Measurements from ENCODE around the gene CACNA1B. TPM values are rescaled to one million over a fixed set of nuclear protein-coding genes. Genes with fewer than 3 reads are reported as not detected.

Gene CACNA1B
- total RNA-seq, 1 experiment from 2014 or later, result 0.08 TPM

- DNase-seq (ENCODE audit: low read depth), result no peak
Observed at GRCh38 chr9:138028596-138028995, 151.0 kb downstream of the CACNA1B start.

- no peak for DNase-seq (ENCODE audit: low read depth)
Observed at GRCh38 chr9:138031186-138031585, 153.6 kb downstream of the CACNA1B start.

GRCh38 chr9:138033950-138034349 is 156.4 kb downstream of the CACNA1B start:
- DNase-seq (ENCODE audit: low read depth), result no peak

- DNase-seq (ENCODE audit: low read depth), result no peak
Observed at GRCh38 chr9:138037140-138037539, 159.6 kb downstream of the CACNA1B start.

GRCh38 chr9:138038244-138038671 is 160.7 kb downstream of the CACNA1B start:
- no peak for DNase-seq (ENCODE audit: low read depth)

- no peak for DNase-seq (ENCODE audit: low read depth)
Observed at GRCh38 chr9:138040446-138041430, 163.2 kb downstream of the CACNA1B start.

- no peak for DNase-seq (ENCODE audit: low read depth)
Observed at GRCh38 chr9:138042146-138042545, 164.6 kb downstream of the CACNA1B start.

GRCh38 chr9:138042640-138043039 is 165.1 kb downstream of the CACNA1B start:
- no peak for DNase-seq (ENCODE audit: low read depth)

- no peak for DNase-seq (ENCODE audit: low read depth)
Observed at GRCh38 chr9:138043061-138043410, 165.5 kb downstream of the CACNA1B start.

GRCh38 chr9:138043411-138044345 is 166.1 kb downstream of the CACNA1B start:
- DNase-seq (ENCODE audit: low read depth), result no peak

- no peak for DNase-seq (ENCODE audit: low read depth)
Observed at GRCh38 chr9:138044485-138045383, 167.2 kb downstream of the CACNA1B start.

- no peak for DNase-seq (ENCODE audit: low read depth)
Observed at GRCh38 chr9:138045541-138046490, 168.2 kb downstream of the CACNA1B start.

GRCh38 chr9:138046641-138047301 is 169.2 kb downstream of the CACNA1B start:
- DNase-seq (ENCODE audit: low read depth), result no peak

GRCh38 chr9:138047469-138048040 is 170.0 kb downstream of the CACNA1B start:
- DNase-seq (ENCODE audit: low read depth), result no peak

- DNase-seq (ENCODE audit: low read depth), result no peak
Observed at GRCh38 chr9:138048184-138048583, 170.6 kb downstream of the CACNA1B start.

- DNase-seq (ENCODE audit: low read depth), result no peak
Observed at GRCh38 chr9:138049085-138049778, 171.7 kb downstream of the CACNA1B start.

GRCh38 chr9:138049779-138050471 is 172.3 kb downstream of the CACNA1B start:
- no peak for DNase-seq (ENCODE audit: low read depth)

Measured in HT1080 (cell line).